HG03139 (cell line): ENCODE results near the gene SFTPA2.
"Not testable (repeated sequence)": the region's sequence is repeated elsewhere in the genome, so short reads cannot be mapped to it uniquely, and the experiment has no call there.

Source experiments
- ATAC-seq: cut with Tn5 transposase; IDR thresholded peaks from one replicate; pipeline ENCODE4 v1.9.1; 2021; ENCODE audit not compliant: unreplicated experiment

Gene SFTPA2

DNA sequence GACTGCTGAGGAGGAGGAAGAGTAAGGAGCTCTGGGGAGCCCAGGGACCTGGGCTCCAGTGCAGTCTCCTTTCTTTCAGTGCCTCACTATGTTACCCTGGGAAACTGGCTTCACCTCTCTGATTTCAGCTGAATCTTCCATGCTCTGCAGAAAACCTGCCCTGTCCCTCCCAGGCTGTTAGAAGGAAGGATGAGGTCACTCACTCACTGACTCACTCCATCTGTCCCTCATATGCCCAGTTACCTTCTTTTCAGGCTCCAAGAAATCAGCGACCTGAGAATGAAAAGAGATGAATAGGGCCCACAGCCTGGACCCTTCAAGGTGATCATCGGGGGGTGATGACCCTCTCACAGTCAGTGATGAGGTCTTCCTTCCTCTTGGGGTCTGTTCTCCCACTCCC is 481 bp downstream of the SFTPA2 start:
- no peak for ATAC-seq

DNA sequence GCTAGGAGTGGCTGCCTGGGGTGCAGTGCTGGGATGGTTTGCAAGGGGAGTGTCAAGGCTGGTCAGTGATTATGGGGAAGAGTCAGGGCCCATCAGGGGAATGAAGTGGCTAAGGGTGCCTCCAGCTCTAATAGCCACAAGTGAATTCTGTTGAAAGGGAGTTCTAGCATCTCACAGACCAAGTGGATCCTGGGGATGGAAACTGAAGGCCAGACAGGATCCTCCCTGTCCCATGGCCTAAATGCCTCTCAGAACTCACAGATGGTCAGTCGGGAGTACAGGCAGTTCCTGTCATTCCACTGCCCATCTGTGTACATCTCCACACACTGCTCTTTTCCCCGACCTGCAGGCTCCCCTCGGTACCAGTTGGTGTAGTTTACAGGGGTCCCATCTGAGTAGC is 3.2 kb downstream of the SFTPA2 start:
- ATAC-seq = not testable (repeated sequence)

DNA sequence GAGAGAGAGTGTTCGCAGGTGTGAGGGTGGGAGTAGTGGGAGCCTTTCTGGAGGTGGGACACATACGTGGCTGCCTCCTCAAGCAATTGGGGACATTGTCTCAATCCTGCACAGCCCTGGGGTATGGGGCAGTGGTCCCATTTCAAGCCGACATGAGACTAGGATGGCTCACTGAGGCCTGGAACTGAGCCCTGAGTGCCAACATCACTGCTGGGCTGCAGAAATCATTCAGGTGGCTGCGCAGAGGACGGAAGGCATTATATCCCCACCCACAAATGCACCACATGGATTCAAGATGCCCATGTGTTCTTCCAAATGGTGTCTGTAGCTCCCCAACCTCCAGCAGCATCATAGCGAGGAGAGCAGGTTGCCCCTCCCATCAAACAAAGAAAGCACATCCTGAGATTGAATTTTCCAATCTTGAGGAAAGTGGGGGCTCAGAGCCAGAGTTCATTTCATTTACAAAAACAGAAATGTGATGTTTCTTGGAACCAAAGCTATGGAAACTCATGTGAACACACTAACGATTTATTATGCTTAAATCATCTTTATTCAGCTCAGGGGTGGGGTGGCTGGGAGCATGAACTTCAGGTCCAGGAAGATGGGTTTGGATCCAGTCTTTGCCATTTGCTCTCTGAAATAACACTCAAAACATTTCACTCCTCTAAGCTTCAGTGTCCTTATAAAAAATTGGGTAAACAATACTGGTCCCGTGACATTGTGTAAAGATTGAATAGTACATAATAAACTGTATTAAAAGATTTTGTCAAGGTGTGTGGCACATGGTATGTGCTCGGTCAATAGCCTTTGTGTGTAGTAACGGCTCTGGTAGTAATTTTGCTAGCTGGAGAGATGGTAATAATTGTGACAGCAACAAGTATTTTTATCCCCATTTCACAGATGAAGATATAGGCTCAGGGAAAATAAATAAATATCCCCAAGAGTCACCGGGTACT is 4.6 kb downstream of the SFTPA2 start:
- no peak for ATAC-seq

GRCh38 chr10:79552143-79552542 is 8.1 kb downstream of the SFTPA2 start:
- no peak for ATAC-seq

GRCh38 chr10:79547973-79548372 is 12.2 kb downstream of the SFTPA2 start:
- no peak for ATAC-seq

DNA sequence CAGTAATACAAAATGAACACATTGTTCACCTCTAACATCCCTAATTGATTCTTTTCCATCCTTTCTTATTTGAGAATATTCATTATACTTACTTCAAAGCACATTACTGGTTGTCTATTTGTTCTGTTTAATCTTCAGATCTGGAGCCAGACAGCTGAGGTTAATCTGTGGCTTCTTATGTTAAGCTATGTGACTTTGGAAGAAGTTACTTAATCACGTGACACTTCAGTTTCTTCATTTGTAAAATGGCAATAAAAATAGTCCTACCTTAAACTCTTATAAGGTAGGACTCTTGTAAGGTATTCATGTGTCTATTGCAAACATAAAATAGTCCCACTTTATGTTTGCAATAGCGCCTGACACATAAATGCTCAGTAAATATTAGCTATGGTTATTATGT is 13.1 kb downstream of the SFTPA2 start:
- ATAC-seq = not testable (repeated sequence)

DNA sequence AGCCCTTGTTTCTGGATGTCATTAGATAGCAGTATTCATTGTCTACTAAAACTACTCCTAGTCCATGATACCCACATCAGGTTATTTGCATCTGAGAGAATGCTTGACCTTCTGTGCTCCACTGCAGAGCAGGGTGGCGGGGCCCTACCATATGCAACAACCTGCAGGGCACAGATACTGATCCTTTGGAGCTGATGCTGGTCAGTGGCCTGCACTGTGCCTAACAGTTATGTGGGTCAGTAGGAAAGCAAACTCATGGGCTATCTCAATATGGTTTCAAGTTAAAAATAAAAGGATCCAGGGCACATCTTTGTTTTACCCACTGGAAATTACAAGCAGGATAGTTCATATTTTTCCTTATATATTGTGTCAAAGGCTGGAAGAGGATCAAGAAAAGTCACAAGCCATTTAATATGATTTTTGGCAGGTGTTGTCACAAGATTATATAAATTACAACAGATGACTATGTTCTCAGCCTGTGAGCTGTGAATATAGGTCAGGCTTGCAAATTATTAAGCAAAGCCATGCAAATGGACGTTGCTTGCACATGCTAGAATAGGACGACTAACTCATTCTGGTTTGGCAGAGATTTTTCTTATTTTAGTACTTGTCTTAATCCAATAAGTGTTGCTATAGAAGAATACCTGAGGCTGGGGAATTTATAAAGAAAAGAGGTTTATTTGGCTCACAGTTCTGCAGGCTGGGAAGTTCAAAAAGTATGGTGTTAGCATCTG is 15.1 kb downstream of the SFTPA2 start:
- ATAC-seq = not testable (repeated sequence)

- not testable (repeated sequence) for ATAC-seq
Measured at GRCh38 chr10:79544408-79544807, 15.8 kb downstream of the SFTPA2 start.

DNA sequence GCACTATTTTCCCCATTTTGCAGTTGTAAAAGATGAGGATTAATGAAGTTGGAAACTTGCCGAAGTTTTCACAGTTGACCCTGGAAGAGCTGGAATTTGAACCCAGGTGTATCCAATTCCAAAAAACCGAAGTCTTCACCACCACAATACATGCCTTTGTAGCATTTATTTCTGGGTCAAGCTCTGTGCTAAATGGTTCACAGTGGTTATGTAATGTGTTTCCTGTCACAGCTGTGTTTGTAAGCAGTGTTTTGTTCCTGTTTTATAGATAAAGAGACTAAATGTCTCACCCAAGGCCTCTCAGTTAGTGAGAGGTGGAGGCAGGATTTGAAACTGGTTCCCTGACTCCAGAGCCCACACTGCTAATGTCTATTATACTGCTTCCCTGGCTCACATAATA is 17.6 kb downstream of the SFTPA2 start:
- no peak for ATAC-seq

GRCh38 chr10:79540930-79541329 is 19.3 kb downstream of the SFTPA2 start:
- ATAC-seq = peak; percentile 88

GRCh38 chr10:79538311-79538710 is 21.9 kb downstream of the SFTPA2 start:
- ATAC-seq = not testable (repeated sequence)

DNA sequence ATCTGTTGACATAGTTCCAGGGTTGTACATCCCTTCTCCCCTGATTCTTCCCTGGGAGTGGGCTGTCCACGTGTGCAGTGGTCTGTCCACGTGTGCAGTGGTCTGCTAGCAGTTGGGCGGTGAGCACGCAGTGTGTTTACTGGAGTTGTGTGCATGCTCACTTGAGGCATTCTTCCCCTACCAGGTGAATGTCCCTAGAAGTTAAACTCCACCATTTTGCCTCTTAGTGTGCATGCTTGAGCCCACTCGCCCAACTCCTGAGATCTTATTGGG is 26.4 kb downstream of the SFTPA2 start:
- not testable (repeated sequence) for ATAC-seq

- not testable (repeated sequence) for ATAC-seq
Measured at GRCh38 chr10:79533142-79533902, 26.9 kb downstream of the SFTPA2 start.

GRCh38 chr10:79528261-79528660 is 31.9 kb downstream of the SFTPA2 start:
- not testable (repeated sequence) for ATAC-seq

- ATAC-seq = peak; percentile 76
Measured at GRCh38 chr10:79525049-79525710, 35.0 kb downstream of the SFTPA2 start.

DNA sequence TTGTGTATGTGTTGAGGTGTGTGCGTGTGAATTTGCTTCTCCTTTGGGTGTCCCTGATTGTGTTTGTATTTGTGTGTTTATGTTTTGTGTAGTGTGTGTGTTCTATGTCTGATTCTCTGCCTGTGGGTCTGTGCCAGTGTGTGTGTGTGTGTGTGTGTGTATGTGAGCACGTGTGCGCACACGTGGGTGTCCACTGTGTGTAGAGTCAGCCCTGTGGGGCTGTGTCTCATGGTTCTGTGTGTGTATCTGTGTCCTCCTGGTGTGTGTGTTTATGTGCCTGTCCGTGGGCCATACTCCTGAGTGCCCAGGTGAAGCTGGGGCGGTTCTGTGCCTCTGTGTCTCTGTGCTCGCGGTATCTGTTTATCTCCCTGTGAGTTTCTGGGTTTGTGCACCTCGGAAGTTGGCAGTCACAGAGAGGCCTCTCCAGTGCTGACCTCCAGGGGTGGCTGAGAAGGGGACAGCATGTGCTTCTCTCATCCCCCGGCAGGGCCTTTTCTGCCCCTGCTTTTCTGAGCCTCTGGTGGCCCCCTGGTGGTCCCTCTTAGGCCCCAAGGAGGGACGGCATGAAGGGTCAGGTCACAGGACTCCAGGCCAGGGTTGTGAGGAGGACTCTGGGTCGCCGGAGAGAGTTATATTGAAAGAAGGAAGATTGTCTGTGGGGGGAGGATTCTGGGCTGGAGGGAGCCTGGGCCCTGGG is 36.9 kb downstream of the SFTPA2 start:
- not testable (repeated sequence) for ATAC-seq

DNA sequence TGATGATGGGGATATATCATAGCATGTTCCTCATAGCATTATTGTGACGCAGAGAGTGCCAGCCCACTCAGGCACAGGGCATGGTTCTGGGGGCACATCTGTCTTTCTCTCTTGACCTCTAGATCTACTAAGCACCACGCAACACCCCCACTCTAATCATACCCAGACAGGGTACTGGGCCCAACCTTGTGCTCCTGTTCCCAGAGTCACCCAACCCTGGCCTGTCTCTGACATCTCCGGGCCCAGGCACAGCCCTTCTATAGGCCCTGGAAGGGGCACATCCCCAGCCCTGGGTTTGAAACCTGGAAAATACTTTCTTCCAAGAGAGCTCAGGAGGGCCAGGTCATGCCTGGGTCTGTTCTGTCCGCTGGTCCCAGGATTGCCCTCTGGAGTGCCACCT is 37.7 kb downstream of the SFTPA2 start:
- ATAC-seq = not testable (repeated sequence)

DNA sequence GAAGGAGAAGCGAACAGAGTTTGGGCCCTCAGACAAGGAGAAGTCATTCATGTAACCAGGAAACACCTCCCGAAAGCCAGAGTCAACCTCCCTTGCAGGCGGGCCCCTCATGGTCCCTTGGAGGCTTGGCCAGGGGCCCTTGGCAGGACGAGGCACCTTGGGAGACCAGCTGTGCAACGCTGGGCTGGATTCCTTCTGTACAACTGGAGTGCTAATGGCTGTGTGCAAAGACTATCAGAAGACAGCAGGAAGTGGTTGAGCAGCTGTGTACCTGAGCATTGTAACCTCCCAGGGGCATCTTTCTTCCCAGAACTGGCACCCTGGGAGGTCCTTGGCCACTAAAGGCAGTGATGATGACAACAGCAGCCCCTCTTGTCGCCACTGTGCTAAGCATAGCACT is 38.5 kb downstream of the SFTPA2 start:
- ATAC-seq = not testable (repeated sequence)

DNA sequence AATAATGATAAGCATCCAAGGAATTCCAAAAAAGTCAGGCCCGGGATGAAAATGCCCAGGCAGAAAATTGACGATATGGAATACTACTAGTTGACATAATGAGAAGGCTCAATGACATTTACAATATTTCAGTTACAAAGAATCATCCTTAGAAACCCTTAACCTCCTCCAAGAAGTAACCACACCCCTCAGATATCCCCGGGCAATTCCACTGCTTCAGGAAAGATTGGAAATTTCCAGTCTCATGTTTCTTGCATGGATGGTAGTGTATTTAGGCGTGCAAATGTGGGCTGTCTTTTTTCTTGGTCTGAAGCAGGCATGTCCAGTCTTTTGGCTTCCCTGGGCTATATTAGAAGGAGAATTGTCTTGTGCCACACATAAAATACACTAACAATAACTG is 42.6 kb downstream of the SFTPA2 start:
- not testable (repeated sequence) for ATAC-seq

DNA sequence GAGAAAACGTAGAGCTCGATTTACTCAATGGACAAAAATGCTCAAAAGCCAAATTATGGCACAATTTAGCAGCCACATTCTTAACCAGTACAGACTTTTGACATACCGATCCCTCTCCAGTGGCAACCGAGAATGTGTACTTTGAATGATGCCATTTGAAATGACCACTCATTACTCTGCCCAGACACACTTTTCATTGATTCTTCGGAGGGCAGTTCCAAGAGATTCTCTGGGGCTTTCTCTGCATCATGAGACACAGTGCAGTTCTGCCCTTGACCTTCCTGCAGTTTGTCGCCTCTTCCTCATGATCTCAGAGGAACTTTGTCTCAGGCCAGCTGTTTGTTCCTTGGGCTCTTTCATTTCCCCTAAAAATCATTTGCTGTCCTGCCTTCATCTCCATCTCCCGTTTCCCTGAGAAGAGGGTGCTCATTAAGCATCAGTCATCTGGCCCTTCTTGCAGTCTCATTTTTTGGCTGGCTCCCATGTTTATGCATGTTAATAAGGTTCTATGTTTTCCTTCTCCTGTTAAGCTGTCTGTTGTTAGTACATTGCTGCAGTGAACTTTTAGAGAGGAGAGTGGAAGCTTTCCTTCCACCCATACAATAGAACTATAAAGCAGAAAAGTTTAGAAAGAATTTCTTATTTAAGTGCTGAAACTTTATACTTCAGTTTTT is 43.5 kb downstream of the SFTPA2 start:
- not testable (repeated sequence) for ATAC-seq
